H54 (cell line): ENCODE measurements around the gene BLACAT1.
A peak's percentile ranks its signal among the peaks of the same experiment; 100 is the strongest.

Experiments used
- DNase-seq: peaks from one replicate; pipeline ENCODE4 v3.0.0; 2011; ENCODE audit warnings: low spot score, mixed read lengths; ENCODE audit not compliant: insufficient read length
- FAIRE-seq: peaks from 3 replicates; lab custom pipeline; 2011; peaks lifted over from hg19 to GRCh38; lab: Jason Lieb, UNC
- POLR2A ChIP-seq: IDR thresholded peaks from 2 replicates; pipeline ENCODE4 v1.6.1; 2011; ENCODE audit warnings: low read depth, mild to moderate bottlenecking, low read length

BLACAT1 gene

DNA sequence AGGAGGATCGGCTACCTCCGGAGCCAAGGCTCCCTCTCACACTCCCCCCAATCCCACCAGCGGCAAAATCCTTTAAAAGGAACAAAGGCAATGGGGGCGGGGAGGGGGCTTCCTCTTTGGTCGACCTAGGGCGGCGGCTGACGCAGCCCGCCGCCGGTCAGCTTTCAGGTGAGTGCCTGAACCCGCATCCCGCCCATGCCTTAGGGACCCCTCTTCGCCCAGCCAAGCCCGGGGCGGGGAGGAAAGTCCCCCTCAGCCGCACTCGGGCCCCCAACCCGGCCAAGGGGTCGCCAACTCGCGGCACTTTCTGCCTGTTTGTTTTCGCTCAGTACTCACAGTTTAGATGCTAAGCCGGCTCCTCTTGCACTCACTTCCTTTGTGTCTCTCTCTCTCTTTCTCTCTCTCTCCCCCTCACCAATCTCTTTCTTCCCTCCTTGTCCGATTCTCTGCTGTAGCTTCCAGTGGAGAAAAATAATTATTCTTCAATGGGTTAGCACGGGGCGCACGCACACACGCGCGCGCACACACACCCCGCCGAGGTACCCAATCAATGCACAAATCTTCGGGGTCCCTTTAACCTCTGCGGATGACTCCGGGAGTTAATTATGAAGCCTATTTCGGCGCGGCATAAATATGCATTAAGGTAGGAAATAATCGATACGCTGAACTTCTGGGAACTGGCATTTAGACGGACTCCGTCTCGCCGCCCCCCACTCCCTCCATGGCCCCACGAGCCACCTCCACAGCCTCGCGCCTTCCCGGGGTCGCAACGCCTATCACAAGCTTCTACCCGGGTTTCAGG lies at the start of gene BLACAT1:
Gene BLACAT1, minus strand, starts transcription at position 465 of the 802 bp plus-strand sequence.
- TF ChIP-seq POLR2A: no peak
- no peak for FAIRE-seq
- no peak for DNase-seq

- no peak for TF ChIP-seq POLR2A
Observed at GRCh38 chr1:205505076-205505729, 49.4 kb upstream of the BLACAT1 start.

GRCh38 chr1:205504311-205505075 lies 48.6 kb upstream of the BLACAT1 start, which contains the start of gene CDK18:
TSS of gene CDK18 (plus strand) at chr1:205504669. CDS start at chr1:205523168, 18,499 bp downstream.
- DNase-seq: peak; percentile 85
- FAIRE-seq: no peak
- 0 out of 2 replicates have a peak, but pooled peaks have one; percentile 13 for TF ChIP-seq POLR2A

More at GRCh38 chr1:205505076-205505729, 49.4 kb upstream of the BLACAT1 start:
- no peak for DNase-seq
- no peak for FAIRE-seq

- no peak for TF ChIP-seq POLR2A
- FAIRE-seq (no peak), DNase-seq (no peak)
Observed at GRCh38 chr1:205502992-205503391, 47.1 kb upstream of the BLACAT1 start.

DNA sequence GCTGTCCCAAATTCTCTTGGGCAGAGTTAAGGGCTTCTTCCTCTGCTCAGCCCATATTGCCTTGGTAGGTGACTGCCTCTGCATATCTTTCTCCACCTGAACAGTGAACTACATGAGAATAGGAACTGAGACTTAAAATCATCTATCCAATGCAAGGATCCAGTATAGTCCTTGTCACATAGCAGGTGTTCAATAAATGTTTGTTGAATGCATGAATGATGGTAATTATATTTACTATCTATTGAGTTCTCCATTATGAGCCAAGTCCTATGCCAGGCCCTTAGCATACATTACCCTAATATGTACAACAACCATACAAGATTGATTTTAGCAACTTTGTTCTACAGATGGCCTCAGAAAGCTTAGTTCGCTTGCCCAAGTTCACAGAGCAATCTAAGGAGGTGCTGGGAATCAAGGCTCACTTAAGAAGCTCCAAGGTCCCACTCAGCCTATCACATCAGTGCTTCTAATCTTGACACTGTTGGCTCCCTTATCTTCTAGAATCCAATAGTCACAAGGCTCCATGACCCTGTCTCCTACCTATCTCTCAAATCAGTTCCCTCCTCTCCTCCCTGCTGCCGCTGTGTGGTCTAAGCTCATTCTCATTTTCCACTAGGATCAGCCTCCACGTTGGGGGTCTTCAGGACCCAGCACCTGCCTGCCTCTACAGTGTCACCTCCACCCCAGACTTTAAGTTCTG lies 46.4 kb upstream of the BLACAT1 start:
- no peak for DNase-seq
- FAIRE-seq: no peak
- TF ChIP-seq POLR2A: no peak

- TF ChIP-seq POLR2A: no peak
- FAIRE-seq (no peak), DNase-seq (peak; percentile 42)
Observed at GRCh38 chr1:205500240-205501233, 44.7 kb upstream of the BLACAT1 start.

GRCh38 chr1:205499789-205500188 lies 43.9 kb upstream of the BLACAT1 start:
- no peak for TF ChIP-seq POLR2A
- DNase-seq: no peak
- FAIRE-seq: no peak

DNA sequence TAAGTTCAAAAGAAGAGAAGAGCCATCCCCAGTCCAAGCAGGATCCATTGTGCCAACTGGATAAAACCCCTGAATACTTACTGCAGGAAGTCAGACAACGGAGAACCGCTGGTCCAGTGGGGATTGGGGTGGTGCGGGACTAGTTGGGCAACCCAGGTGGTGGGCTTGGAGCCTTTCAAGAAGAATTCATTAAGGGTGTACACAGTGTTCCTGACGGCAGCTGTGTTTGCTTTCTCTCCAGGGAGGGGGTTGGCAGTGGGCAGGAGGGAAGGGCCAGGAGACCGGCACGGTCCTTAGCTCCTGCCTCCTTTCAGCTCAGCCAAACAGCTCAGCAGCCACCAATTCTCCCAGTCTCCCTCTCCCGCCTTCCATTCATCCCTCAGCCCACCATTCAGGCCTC lies 41.5 kb upstream of the BLACAT1 start:
- DNase-seq (no peak), FAIRE-seq (no peak)
- no peak for TF ChIP-seq POLR2A

- no peak for DNase-seq
Observed at GRCh38 chr1:205496661-205497060, 40.8 kb upstream of the BLACAT1 start.

GRCh38 chr1:205495237-205495823 lies 39.5 kb upstream of the BLACAT1 start:
- TF ChIP-seq POLR2A: no peak
- FAIRE-seq: no peak
- no peak for DNase-seq

More at GRCh38 chr1:205496661-205497060, 40.8 kb upstream of the BLACAT1 start:
- TF ChIP-seq POLR2A: no peak
- no peak for FAIRE-seq

DNA sequence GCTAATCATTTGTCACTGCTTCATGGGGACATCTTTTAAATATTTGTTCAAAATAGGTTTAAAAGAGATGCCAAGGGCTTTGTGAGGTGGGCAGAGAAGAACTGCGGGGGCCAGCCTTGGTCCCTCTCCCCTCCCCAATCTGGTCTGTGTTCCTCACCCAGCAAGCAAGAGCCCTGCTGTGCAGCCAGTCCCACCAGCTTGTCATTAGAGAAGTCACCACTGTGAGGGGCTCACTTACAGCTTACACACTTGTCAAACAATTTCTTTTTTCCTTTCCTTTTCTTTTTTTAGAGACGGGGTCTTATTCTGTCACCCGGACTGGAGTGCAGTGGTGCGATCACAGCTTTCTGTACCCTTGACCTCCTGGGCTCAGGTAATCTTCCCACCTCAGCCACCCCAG lies 38.3 kb upstream of the BLACAT1 start:
- TF ChIP-seq POLR2A: no peak
- DNase-seq (no peak), FAIRE-seq (no peak)
